ENCODE data around the gene UVRAG.
A peak's percentile ranks its signal among the peaks of the same experiment; 100 is the strongest.

Gene UVRAG

DNA sequence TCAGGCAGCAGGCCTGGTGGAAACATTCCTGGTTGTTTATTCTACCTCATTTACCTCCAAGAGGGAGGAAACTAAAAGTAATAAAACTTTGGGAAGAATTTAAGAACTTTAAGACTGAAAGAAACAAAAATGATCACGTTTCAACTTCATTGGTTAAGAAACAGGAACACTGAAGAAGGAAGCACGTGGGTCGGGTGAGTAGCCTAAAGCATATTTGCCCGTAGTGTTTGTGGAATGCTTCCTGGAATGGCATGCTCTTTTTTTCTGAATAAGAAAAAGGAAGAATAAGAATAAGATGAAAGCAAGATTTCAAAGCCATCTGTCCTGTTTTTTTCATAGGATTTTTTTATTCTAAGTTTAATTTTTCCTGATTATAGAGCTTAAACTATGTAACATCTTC lies 308.2 kb downstream of the UVRAG start:
- no peak for TF ChIP-seq EZH2phosphoT487 (IDR thresholded peaks at IDR 0.05; ENCODE audit: low read length)
- TF ChIP-seq CTCF (IDR thresholded peaks at IDR 0.05; ENCODE audit: low read length), result no peak
- no peak for TF ChIP-seq EZH2 (optimal IDR thresholded peaks at IDR 0.05; ENCODE audit: low read depth, low read length)

DNA sequence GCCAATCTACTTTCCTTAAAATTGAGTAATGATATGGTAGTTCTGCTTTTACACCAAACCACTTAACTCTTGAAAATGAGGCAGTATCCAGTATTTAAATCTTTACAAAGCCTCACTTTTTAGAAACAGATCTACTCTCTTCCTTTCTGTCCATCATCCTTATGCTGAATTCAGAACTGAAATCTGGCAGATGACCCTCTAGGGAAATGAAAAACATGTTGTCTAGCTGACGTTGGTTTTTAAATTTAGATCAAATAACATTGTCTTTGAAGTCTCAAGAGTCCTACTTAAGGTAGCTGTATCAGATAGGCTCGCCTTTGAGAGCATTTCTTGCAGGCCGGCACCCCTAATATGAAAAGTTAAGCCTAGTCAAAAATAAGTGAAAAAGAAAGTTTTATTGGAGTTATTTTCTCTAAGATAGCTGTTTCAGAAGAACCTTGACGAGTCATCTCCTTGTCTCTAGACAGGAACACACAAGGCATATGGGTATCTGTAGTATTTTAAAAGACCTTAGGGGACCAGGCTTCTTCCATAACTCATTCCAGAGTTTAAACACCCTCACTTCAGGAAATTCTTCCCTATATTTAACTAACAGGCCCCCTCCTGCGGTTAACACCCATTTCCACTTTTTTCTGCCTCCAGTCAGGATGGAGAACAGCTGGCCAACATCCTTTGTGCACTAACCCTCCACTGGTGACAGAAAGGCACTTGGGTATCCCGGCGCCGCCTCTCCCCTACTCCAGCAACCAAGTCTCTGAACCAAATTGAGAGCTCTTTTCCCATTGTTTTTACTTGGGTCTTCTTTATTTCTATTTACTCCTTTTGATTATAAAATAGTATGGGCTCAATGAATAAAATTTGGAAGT lies 310.1 kb downstream of the UVRAG start:
- H3K36me3 ChIP-seq (replicated peaks; ENCODE audit: insufficient read depth, low read length), result no peaks in the 10 kb centered on the region
- H3K4me2 ChIP-seq (ENCODE audit: low read depth, low read length), result peak overlapping the region; percentile 60
- H3K4me1 ChIP-seq (ENCODE audit: low read length), result peaks cover 16% of the 10 kb centered on the region
- H4K20me1 ChIP-seq (ENCODE audit: insufficient read depth, low read length), result no peaks in the 10 kb centered on the region
- H3K4me3 ChIP-seq (ENCODE audit: low read length), result no peak overlapping the region; the same call in 1 of the 2 replicates
- no peaks in the 10 kb centered on the region for H3K79me2 ChIP-seq (ENCODE audit: low read length)
- no peaks in the 10 kb centered on the region for H3K27me3 ChIP-seq (replicated peaks; ENCODE audit: insufficient read depth, low read length)
- peak overlapping the region; percentile 69 for H3K27ac ChIP-seq (ENCODE audit: low read length)
- no peak overlapping the region for H2AFZ ChIP-seq (ENCODE audit: low read length)
- peaks cover 14% of the 10 kb centered on the region for H3F3A ChIP-seq (ENCODE audit: insufficient read depth, low read length)
- H3K9me2 ChIP-seq (replicated peaks; ENCODE audit: insufficient read depth, low read length), result 0 out of 2 replicates have a peak, but pooled peaks cover 3% of the 10 kb centered on the region
- H3K9ac ChIP-seq (ENCODE audit: low read length), result peak overlapping the region; percentile 6; the same call in 1 of the 2 replicates
- no peak for TF ChIP-seq EZH2phosphoT487 (IDR thresholded peaks at IDR 0.05; ENCODE audit: low read length)
- no peak for TF ChIP-seq EZH2 (optimal IDR thresholded peaks at IDR 0.05; ENCODE audit: low read depth, low read length)
- no peak for TF ChIP-seq CTCF (IDR thresholded peaks at IDR 0.05; ENCODE audit: low read length)
- DNase-seq, result peak; percentile 75
- H3K9me3 ChIP-seq (replicated peaks; ENCODE audit: insufficient read depth, low read length), result no peaks in the 10 kb centered on the region

More for the DNA sequence above, 308.2 kb downstream of the UVRAG start:
- Histone ChIP-seq H3K79me2 (ENCODE audit: low read length) (no peaks in the 10 kb centered on the region), H3K4me3 (ENCODE audit: low read length) (no peak overlapping the region), H3K4me2 (ENCODE audit: low read depth, low read length) (no peak overlapping the region), H3K27ac (ENCODE audit: low read length) (no peak overlapping the region), H3K9me3 (replicated peaks; ENCODE audit: insufficient read depth, low read length) (no peaks in the 10 kb centered on the region), H3K27me3 (replicated peaks; ENCODE audit: insufficient read depth, low read length) (no peaks in the 10 kb centered on the region), H2AFZ (ENCODE audit: low read length) (no peak overlapping the region), H4K20me1 (ENCODE audit: insufficient read depth, low read length) (no peaks in the 10 kb centered on the region), H3F3A (ENCODE audit: insufficient read depth, low read length) (peaks cover 14% of the 10 kb centered on the region), H3K36me3 (replicated peaks; ENCODE audit: insufficient read depth, low read length) (no peaks in the 10 kb centered on the region), H3K4me1 (ENCODE audit: low read length) (peaks cover 27% of the 10 kb centered on the region), H3K9ac (ENCODE audit: low read length) (no peak overlapping the region), H3K9me2 (replicated peaks; ENCODE audit: insufficient read depth, low read length) (0 out of 2 replicates have a peak, but pooled peaks cover 3% of the 10 kb centered on the region)
- DNase-seq, result no peak

DNA sequence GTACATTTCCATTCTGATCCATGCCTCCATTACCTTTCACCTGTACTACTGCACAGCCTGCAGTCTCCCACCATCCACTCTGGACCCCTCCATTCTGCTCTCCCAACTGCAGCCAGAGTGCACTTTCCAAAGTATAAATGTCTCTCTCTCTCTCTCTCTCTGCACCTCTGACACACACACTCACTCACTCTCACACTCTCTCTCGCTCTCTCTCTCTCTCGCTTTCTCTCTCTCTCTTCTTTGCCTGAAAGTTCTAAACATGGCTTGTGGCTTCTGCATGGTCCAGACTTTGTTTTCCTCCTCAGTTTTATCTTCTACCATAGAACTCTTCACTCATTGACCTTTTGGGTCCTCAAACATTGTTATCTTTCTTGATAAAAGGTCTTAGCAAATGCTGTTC lies 314.7 kb downstream of the UVRAG start:
- Histone ChIP-seq H3K4me1 (ENCODE audit: low read length) (peaks cover 10% of the 10 kb centered on the region), H3F3A (ENCODE audit: insufficient read depth, low read length) (peaks cover 10% of the 10 kb centered on the region), H3K9ac (ENCODE audit: low read length) (no peak overlapping the region), H3K27ac (ENCODE audit: low read length) (no peak overlapping the region), H4K20me1 (ENCODE audit: insufficient read depth, low read length) (no peaks in the 10 kb centered on the region), H3K36me3 (replicated peaks; ENCODE audit: insufficient read depth, low read length) (no peaks in the 10 kb centered on the region), H2AFZ (ENCODE audit: low read length) (no peak overlapping the region), H3K4me3 (ENCODE audit: low read length) (no peak overlapping the region), H3K4me2 (ENCODE audit: low read depth, low read length) (no peak overlapping the region), H3K27me3 (replicated peaks; ENCODE audit: insufficient read depth, low read length) (no peaks in the 10 kb centered on the region), H3K9me2 (replicated peaks; ENCODE audit: insufficient read depth, low read length) (0 out of 2 replicates have a peak, but pooled peaks cover 3% of the 10 kb centered on the region), H3K79me2 (ENCODE audit: low read length) (no peaks in the 10 kb centered on the region), H3K9me3 (replicated peaks; ENCODE audit: insufficient read depth, low read length) (no peaks in the 10 kb centered on the region)
- DNase-seq, result no peak
- TF ChIP-seq EZH2phosphoT487 (IDR thresholded peaks at IDR 0.05; ENCODE audit: low read length) (no peak), CTCF (IDR thresholded peaks at IDR 0.05; ENCODE audit: low read length) (no peak), EZH2 (optimal IDR thresholded peaks at IDR 0.05; ENCODE audit: low read depth, low read length) (no peak)
